Activated CD4-positive, alpha-beta T cell treated with anti-CD3 and anti-CD28 coated beads, Interleukin-2, Interleukin-4, amounts not matched to agents 100 ng/mL and 50 ng/mL, durations not matched to agents 16 hours and 8 hours (primary cell): ENCODE data around the gene FOXK2.

Experiments used
- DNase-seq: peaks from one replicate; pipeline ENCODE4 v3.0.0-alpha.2; 2020; ENCODE audit warnings: low spot score

The FOXK2 gene

DNA sequence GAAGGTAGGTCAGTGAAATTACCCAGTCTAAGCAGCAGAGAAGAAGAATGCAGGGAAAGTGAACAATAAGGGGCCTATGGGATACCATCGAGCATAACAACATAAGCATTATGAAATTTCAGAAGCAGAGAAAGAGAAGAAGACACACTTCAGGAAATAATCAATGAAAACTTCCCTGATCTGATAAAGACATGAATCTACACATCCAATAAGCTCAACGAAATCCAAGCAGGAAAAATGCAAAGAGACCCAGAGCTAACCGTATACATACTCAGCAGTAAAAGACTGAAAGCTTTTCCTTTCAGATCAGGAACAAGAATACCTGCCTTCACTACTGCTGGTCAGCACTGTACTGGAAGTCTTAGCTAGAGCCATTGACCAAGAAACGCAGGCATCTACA is 90.1 kb downstream of the FOXK2 start:
- no peak for DNase-seq

DNA sequence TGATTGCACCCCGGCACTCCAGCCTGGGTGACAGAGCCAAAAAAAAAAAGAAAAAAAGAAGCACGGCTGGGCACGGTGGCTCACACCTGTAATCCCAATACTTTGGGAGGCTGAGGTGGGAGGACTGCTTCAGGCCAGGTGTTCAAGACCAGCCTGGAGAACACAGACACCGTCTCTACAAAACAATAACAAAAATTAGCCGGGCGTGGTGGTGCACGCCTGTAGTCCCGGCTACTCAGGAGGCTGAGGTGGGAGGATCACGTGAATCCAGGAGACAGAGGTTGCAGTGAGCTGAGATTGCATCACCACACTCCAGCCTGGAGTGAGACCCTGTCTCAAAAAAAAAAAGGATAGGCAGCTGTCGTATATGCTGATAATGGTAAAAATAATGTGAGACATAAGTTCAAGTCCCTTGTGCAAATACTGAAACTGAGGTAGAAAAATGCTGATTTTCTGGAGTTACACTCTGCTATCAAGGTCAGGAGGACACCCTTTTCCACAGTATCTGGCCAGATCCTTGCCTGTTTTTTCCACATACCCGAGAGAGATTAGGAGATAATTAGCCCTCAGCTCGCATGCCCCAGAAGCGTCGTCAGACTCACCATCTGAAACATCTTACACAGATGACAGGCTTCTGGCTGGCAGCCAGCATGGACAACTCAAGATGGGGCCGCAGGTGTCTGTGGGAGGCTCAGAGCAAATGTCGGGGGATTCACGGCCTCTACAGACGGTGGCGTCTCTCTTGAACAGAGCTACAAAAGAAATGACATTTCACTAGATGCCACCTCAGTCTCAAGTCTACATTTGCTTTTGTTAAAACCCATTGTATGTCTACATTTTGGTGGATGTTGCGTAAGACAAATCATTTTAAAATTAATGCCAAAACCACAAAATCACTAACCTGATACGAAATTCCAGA is 91.9 kb downstream of the FOXK2 start:
- no peak for DNase-seq

DNA sequence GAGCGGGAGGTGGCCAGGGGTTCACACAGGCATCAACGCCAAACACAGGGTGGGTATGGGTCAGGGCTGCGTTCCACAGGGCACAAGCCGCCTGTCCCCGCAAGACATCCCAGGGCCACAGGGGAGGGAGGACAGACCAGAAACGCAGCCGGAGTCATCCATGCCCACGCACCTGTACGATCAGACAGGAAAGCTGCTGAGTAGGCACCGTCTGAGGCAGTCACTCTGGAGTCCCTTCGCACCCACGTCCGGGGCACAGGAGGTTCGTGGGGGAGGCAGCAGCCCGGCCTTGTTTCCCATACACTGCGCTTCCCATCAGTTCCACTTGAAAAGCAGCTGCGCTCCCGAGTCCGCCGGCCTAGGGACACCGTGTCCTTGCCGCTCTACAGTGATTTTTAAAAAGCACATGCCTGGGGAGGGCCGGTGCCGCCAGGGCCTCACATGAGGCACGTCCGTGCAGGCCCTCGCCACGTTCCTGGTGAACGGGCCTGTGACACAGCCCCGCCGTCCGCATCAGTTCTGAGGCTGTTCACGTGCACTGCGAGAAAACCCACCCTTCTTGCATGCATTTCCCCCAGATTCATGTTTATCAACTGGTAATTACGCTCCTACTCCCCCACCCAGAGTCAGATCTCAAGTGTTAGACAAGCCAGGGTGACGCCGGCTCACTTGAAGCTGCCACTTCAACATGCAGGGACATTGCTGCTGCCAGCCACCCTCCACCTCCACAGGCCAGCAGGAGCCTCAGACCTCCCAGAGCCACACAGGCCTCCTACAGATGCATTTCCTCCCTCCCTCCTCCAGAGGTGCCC is 94.0 kb downstream of the FOXK2 start:
- no peak for DNase-seq

DNA sequence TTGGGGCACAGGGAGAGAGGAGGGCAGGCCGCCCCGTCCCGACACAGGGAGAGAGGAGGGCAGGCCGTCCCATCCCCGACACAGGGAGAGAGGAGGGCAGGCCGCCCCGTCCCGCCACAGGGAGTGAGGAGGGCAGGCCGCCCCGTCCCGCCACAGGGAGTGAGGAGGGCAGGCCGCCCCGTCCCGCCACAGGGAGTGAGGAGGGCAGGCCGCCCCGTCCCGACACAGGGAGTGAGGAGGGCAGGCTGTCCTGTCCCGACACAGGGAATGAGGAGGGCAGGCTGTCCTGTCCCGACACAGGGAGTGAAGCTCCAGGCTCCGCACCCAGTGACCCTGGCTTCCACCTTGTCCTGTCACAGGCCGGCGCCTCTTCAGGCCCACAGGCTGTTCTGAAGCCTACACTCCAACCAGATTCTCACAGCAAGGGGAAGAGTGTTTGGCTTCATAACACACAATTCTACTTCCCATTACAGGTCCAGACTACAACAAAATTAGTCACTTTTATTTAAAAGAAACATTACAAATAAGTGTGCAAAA is 94.6 kb downstream of the FOXK2 start:
- DNase-seq: no peak

DNA sequence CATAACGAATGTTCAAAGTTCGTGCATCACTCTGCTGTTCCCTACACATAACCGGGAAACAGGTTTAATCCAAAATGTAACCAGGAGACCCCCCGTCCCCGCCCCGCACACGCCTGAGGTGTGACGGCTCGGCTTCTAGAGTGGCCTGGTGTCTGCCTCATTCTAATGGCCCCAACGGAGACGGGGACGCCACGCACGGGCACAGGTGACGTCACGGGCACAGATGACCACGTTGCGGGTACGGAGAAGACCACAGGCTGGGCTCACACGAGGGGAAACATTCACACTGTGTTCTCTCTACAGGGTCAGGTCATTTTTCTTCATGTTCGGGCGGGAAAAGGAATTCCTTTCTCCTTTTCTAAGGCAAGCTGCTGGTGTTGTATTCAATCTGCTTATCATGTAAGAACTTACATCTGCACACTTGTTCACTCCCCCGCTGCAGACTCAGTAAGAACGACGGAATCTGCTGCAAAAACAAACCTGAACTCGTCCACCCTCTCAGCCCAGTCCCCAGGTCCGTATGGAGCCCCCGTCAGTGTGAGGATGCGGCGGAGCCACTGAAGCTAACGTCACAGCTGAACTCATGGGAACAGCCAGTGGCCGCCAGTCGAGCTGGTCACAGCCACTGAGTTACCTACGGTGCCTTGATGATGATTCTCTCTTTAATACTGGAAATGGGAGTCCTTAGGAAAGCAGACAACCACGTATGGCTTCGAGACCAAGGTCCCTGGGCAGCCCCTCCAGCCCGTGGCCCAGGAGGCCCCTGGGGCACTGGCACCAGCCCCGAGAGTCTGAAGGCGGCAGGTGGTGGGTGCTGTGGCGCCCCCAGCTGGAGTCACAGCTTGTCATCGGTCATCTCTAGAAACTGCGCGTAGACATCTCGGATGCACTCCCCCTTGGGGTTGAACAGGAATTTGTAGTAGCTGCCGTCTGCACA is 95.8 kb downstream of the FOXK2 start:
- DNase-seq: no peak

DNA sequence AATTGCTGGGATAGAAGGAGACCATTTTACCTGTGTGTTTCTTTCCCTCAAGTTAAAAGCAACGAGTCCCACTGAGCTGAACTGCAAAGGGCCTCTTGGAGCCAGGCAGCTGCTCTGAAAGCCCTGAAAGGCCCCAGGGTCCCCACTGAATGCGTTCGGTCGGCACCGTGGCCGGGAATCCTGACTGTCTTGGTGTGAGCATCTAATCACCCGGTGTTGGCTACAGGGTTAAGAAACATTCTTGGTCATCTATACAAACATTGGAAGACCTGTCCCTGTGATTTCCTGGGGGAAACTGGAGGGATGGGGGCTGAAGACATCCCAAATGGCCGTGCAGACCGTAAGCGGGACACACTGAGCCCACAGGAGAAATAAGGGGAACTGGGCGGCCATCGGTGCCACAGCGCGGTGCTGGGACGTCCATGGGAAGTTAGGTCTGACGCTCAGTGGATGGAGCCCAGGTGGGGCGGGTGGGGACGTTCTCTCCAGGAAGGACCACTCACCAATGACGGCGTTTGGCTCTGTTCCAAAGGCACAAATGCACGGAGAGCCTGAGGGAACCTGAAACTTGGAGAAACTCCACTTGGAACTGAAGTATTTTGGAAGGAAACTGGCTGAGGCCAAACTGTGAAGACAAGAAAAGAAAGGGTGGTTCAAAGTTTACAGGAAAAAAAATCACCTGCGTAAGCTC is 96.6 kb downstream of the FOXK2 start:
- DNase-seq: no peak

DNA sequence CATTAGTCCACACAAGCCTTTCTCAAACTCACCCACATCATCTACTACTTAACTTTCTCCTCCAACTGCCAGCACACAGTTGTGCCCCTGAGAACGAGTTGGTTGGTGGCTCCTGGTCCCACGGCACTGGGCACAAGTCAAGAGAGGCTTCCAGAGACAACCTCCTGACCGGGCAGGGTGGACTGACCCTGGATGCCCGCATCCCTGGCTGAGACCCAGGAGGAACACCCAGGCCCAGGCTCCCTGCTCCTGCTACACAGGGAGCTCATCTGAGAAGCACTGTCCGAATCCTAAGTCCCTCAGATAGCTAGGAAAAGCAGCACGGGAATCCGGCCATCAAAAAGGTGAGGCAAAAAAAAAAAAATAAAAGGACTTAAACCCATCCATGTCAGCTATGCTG is 99.7 kb downstream of the FOXK2 start:
- DNase-seq: no peak

DNA sequence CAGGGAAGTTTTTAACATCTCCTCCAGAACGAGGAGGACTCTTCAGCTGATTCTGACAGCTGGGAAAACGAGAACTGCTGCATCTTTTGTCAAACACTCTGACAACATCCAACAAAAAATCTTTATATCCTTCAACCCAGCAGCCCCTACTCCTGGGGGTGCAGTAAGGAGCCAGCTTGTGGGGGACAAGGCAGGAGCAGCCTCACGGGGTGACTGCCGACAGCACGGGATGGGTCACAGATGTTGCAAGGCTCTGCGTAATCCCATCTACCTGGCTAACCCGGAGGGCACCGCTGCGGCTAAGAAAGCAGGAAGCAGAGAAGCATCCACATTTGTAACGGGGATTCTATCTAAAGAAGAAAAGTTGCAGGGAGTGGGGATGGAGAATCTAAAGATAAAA is 100.1 kb downstream of the FOXK2 start:
- DNase-seq: no peak

DNA sequence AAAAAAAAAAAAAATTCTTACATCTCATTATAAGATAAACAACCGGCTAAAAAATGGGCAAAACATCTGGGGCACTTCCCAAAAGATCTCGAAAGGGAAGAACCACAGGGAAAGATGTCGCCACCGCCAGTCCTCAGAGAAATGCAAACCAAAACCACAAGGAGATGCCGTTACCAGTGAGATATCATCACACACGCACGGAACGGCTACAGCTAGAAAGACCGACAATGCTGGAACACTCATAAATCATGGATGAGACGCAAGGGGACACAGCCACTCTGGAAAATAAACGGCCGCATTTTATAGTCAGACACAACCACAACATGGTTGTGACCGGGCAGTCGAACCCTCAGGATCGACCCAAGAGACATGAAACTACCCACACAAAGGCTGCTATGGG is 104.2 kb downstream of the FOXK2 start:
- DNase-seq: no peak

DNA sequence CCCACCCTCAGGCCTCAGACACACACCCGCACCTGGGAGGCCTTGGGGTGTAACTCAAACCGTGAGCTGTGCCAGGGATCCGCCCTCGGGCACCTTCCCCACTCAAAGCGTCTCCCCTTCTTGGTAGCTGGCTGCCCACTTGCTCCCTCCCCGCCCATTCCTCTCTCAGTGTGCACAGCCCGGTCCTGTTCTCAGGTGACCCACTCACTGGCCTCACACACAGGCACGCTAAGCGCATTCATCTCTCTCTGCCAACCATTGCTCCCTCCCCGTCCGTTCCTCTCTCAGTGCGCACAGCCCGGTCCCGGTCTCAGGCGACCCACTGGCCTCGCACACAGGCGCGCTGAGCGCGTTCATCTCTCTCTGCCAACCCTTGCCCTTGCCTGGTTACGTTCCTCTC is 107.9 kb downstream of the FOXK2 start:
- DNase-seq: no peak

DNA sequence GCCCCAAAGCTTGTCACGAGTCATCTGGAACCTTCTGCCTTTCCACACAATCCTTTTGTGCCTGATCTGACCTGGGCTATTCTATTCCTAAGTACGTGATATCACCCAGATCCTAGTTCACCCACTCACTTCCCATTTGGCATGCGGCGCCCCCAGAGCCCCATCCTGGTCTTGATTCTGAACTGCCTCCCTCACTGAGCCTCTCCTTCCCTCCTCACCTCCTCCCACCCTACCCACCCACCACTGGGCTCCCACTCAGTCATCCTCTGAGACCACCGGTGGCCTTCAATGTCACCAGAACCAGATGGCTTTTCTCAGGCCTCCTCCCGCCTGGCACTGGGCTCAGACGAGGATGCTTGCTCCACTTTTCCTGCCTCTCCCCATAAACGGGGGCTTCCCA is 110.2 kb downstream of the FOXK2 start:
- no peak for DNase-seq

DNA sequence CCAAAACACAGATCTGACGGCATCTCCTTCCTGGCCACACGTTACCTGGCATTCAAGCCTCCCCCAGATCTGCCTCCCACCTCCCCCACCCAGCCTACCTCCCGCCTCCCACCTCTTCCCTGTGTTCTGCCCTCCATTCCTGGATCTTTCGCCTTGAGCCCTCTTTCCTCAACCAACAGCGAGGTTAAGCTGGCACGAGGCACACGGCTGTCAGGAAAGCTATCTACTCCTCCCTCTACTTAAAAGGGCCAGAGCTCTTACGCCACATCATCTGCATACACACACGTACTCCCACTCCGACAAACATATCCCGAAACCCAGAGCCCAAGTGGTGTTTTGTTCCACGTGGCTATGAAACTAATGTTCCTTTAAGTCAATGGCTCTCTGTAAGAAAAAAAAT is 110.7 kb downstream of the FOXK2 start:
- no peak for DNase-seq

DNA sequence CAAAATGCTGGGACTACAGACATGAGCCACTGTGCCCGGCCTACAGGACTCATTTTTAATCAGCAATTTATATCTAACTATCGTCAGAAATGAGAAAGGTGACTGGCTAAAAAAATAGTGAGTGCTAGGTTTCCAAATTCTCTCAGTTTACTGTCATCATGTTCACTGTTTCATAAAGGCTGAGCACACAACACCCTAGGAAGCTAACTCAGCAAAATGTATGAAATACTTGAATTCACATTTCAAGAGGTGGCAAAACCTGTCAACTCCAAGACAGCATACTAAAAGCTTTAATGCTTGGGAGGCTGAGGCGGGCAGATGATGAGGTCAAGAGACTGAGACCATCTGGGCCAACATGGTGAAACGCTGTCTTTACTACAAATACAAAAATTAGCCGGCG is 112.0 kb downstream of the FOXK2 start:
- DNase-seq: no peak

DNA sequence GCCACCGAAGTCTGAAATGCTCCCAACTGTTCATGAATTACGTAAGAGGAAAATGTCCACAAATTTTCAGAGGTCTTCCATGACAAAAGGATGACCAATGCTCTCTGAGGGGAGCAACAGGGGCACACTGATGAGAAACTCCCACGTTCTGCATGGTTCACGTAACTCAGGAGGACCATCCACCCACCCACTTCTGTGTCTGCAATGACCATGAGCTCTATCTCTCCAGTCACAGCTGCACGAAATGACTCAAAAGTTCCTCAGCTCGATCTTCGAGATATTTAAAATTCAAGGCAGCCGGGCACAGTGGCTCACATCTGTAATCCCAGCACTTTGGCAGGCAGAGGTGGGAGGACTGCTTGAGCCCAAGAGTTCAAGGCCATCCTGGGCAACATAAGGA is 112.9 kb downstream of the FOXK2 start:
- DNase-seq: no peak

DNA sequence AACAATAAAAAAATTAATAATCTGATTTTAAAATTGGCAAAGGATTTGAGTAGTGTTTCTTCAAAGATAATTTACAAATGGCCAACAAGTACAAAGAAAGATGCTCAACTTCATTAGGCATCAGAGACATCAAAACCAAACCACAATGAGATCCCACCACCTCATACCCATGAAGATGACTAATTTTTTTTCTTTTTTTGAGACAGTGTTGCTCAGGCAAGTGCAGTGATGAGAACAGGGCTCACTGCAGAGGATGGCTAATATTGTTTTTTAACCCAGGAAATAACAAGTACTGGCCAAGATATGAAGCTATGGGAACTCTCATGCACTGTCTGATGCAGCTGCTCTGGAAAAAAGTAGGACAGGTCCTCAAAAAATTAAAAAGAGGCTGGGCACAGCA is 113.8 kb downstream of the FOXK2 start:
- DNase-seq: peak; percentile 30

DNA sequence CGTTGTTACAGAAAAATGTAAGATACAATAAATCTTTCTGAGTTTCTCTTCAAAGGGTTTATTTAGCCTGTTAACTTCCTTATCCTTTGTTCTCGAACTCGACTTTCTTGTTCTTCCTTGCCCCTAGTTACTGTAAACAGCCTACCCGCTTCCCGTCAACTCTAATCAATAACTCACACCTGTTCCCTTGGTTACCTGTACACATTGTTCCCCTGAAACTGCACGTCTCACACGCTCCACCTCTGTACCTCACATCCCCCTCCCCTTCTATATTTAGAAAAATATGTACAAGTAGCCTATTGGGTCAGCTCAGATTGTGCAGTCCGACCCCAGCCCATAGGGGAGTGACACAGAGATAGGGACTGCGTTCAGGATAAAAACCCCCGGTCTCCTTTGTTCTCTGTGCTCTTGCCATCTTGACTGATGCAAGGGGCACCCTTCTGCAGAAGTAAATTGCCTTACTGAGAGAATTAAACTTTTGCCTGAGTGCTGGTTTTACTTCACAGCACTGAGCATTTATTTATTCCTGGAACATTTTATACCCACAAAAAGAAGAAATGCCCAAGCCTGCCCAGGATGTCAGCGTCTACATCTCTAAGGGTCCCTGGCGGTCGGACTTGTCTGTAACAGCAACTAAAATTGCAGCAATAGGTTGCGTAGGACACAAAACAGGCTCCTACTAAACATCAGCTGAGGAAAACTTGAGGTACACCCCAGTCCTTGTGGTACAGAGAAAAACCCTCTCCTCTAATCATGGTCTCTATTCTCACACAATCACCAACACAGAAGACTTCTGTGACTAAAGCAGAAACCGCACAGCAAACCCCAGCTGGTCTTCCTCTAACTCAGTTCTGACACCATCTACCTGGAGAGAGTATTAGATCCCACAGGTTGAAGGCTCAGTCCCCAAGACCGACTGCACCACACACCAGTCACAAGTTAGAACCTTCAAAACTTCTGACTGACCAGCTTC is 117.4 kb downstream of the FOXK2 start:
- DNase-seq: no peak

DNA sequence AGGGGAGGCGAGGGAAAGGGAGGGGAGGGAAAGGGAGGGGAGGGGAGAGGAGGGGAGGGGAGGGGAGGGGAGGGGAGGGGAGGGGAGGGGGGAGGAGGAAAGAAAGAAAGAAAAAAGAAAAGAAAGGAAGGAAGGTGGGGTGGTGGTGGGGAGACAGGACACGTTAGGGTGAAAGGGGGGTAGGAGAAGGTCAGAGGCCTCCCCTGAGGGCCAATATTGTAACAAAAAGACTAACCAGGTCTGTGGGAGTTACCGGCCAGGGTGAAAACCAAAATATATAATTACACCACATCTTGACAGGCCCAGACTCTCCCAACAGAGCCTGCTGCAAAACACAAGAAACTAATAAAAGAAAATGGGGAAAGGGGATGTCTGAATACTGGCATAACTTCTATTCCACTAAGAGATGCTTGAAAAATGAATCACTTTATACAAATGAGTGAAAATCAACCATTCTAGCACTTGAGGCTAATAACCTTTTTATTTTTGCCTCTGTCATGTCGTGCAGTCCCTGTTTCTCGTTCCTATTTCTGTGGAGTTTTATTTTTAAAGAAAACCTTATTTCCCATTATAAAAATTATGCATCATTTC is 118.7 kb downstream of the FOXK2 start:
- no peak for DNase-seq

DNA sequence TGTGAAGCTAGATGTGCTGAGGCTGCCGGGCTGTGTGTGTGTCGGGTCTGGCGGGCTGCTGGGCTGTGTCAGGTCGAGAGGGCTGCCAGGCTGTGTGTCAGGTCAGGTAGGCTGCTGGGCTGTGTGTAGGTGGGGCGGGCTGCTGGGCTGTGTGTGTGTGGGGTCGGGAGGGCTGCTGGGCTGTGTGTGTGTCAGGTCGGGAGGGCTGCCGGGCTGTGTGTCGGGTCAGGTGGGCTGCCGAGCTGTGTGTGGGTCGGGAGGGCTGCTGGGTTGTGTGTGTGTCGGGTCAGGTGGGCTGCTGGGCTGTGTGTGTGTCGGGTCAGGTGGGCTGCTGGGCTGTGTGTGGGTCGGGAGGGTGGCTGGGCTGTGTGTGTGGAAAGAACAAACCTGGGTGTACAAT is 120.1 kb downstream of the FOXK2 start:
- no peak for DNase-seq

DNA sequence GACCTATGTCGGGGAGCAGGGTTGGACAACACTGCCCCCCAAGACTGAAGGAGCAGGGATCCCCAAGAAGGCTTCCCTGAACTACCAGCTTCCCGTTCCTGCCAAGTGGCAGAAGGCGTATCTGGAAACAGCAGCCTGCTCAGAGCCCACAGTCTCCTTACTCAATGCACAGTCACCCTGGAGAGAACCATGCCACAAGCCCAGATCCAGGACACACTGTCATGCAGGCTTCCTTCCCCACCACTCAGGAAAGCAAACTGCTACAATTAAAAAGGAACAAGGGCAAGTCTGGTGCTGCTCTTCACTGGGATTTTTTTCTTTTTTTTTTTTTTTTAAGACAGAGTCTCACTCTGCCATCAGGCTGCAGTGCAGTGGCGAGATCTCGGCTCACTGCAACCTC is 120.5 kb downstream of the FOXK2 start:
- DNase-seq: no peak

DNA sequence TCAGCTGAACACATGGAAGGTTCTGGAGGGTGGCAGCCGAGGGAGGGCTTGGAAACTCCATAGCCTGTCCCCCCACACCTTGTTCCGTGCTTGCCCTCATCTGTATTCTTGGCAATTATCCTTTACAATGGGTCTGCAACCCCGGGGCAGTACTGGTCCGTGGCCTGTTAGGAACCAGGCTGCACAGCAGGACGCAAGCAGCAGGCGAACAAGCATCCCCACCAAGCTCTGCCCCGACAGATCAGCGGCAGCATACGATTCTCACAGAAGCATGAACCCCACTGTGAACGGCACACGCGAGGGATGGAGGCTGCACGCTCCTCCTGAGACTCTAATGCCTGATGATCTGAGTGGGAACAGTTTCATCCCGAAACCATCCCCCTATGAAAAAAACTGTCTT is 122.5 kb downstream of the FOXK2 start:
- DNase-seq: no peak
